ENCODE measurements around the gene TMEM129.

GRCh38 chr4:1711571-1712215, 9.4 kb downstream of the TMEM129 start:
- no peak for TF ChIP-seq CTCF (IDR thresholded peaks at IDR 0.05)
- no peak for TF ChIP-seq POLR2A (IDR thresholded peaks at IDR 0.05)
